Spleen (tissue), 11 donors: ENCODE results near the gene ELP5. TPM values are rescaled to one million over a fixed set of nuclear protein-coding genes. Genes with fewer than 3 reads are reported as not detected.

Source experiments
- DNase-seq: peaks from one replicate; pipeline ENCODE4 v3.0.0-alpha.2; 2020
- H3K27ac ChIP-seq, 8 donors: fragments of 200-600 bp; sonication (generic) in 7 of 8; 1 replicate in 4 of 8; 2 replicates in 4 of 8; pipeline versions ENCODE4 v1.5.0 to v1.8.0; 2016 to 2021; ENCODE audit warnings: inconsistent platforms in 4 of 8, mild to moderate bottlenecking in 4 of 8, moderate library complexity in 1 of 8
- H3K27me3 ChIP-seq, 7 donors: fragments of 200-600 bp; sonication (generic) in 6 of 7; replicated peaks in 1 of 7; 1 replicate in 4 of 7; 2 replicates in 3 of 7; pipeline versions ENCODE4 v1.5.0 to v1.8.0; 2016 to 2021; ENCODE audit warnings: inconsistent platforms in 3 of 7, mild to moderate bottlenecking in 1 of 7
- H3K36me3 ChIP-seq, 6 donors: fragments of 200-600 bp; sonication (generic) in 5 of 6; 1 replicate in 4 of 6; 2 replicates in 2 of 6; pipeline versions ENCODE4 v1.5.0 to v1.8.0; 2016 to 2021; ENCODE audit warnings: inconsistent platforms in 2 of 6
- H3K4me1 ChIP-seq, 6 donors: fragments of 200-600 bp; sonication (generic) in 5 of 6; 1 replicate in 3 of 6; 2 replicates in 3 of 6; pipeline versions ENCODE4 v1.5.0 to v1.8.0; 2016 to 2021; ENCODE audit warnings: inconsistent platforms in 3 of 6
- H3K4me3 ChIP-seq, 8 donors: fragments of 200-600 bp; sonication (generic) in 7 of 8; 1 replicate in 4 of 8; 2 replicates in 4 of 8; pipeline versions ENCODE4 v1.5.0 to v1.8.0; 2016 to 2021; ENCODE audit warnings: inconsistent platforms in 4 of 8, mild to moderate bottlenecking in 4 of 8, moderate library complexity in 2 of 8
- H3K9me3 ChIP-seq, 8 donors: fragments of 200-600 bp; sonication (generic) in 7 of 8; 1 replicate in 4 of 8; 2 replicates in 4 of 8; pipeline versions ENCODE4 v1.5.0 to v1.8.0; 2016 to 2021; ENCODE audit warnings: inconsistent platforms in 4 of 8
- POLR2A ChIP-seq, 3 donors: fragments of 450-650 bp; IDR thresholded peaks; one replicate each; pipeline ENCODE4 v1.5.1; 2017; ENCODE audit warnings: antibody characterized with exemption in 3 of 3, mild to moderate bottlenecking in 1 of 3
- POLR2AphosphoS5 ChIP-seq, 3 donors: sonication (generic); formaldehyde crosslinking; IDR thresholded peaks; one replicate each; pipeline ENCODE4 v1.5.1; 2017; ENCODE audit warnings: antibody characterized with exemption in 3 of 3
- WGBS, 5 donors: extraction: QIAGEN DNeasy Blood & Tissue Kit in 3 of 5; methylation state at CpG; one replicate each; pipeline versions ENCODE4 v1.1.5 to v1.1.7; 2013 to 2018; 5-methylcytosine and 5-hydroxymethylcytosine counted together
- intact Hi-C: fragments of 100-400 bp; cut with DNase I; formaldehyde crosslinking; loops from one replicate; pipeline ENCODE4 v1.15.0; 2023; ENCODE audit warnings: low total_unique reads
- polyA plus RNA-seq, 3 donors: library from polyadenylated mRNA; stranded (reverse); fragments of 200-250 nt; gene quantifications; one replicate each; pipeline ENCODE4 v1.2.1, GENCODE V29; 2013
- total RNA-seq, 7 donors: library from RNA; depleted of rRNA in 3 of 7; stranded (reverse); fragments of >200 nt in 3 of 7; fragmentation: NEBNext Ultra II Directional in 4 of 7; extraction: Animal tissue kit (Norgen Biotek cat#: 25700) in 4 of 7; gene quantifications; one replicate each; pipeline versions ENCODE4 v1.1.0 to v1.2.1, GENCODE V29; 2016 to 2021
- TF ChIP-seq, protein P1 (sequence below), 11 experiments: fragments of 200-600 bp in 7 of 11; fragments of 450-650 bp in 4 of 11; sonication (generic) in 4 of 11; IDR thresholded peaks in 8 of 11; conservative IDR thresholded peaks in 3 of 11; 1 replicate in 7 of 11; 2 replicates in 4 of 11; pipeline versions ENCODE4 v1.4.0 to v1.8.0; 2016 to 2021; ENCODE audit warnings: antibody characterized with exemption in 11 of 11, inconsistent platforms in 4 of 11, mild to moderate bottlenecking in 1 of 11
- donor health status: healthy with polysubstance abuse.
- donor health status: DM: no; HTN: no; CAD: no; lungs with moderate emphysema.
- donor health status: DM: no; HTN: no; CAD: no.
- donor health status: Bipolar disorder and iron deficiency.
- donor health status: healthy.
- donor health status: DM: no; HTN: no; CAD: no.
- donor health status: DM: yes; HTN: yes; CAD: no.

The ELP5 gene
- total and polyA plus RNA-seq, 10 donors = 22.1 to 40.3 (median 36.7) TPM

DNA sequence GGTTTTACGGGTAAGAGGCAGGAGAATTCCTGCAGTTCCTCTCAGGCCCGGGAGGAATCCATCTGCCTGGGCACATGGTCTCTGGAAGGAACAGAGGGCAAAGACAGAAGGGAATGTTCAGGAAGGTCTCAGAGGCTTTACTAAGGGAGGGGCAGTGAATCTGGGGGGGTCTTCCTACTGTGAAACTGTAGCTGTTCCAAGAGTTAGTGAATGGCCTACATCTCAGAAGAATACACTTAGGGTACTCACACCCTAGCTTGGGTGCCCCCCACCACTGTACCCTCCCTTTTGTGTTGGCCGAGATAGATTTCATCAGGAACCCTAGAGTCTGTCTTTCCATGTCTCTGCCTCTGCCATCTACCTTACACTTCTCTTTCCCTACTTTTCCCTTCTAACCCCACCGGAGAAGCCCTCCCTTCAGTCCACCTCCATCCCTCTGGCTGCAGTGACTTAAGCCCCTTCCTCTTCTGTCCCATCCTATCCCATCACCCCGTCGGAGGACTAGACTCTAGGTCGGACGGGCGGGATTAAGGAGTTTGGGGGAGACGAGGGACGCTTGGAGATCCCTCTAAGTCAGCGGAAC, 32.7 kb upstream of the ELP5 start:
- H3K36me3 ChIP-seq = peaks cover 0 to 35% (median 24%) of the 10 kb centered on the region in 6 donors
- H3K27me3 ChIP-seq = no peaks in the 10 kb centered on the region
- peak overlapping the region; percentile 91 to 99 (median 94) for H3K27ac ChIP-seq
- no peaks in the 10 kb centered on the region for H3K9me3 ChIP-seq
- H3K4me3 ChIP-seq = peak overlapping the region; percentile 83 to 99 (median 92)
- no peak for DNase-seq
- 13 to 17% (median 17%) methylated on average over 12 of the region's 12 CpGs for WGBS, 5 donors
- intact Hi-C loops = no loop called here
- H3K4me1 ChIP-seq = peaks cover 39 to 89% (median 70%) of the 10 kb centered on the region in 6 donors
- TF ChIP-seq POLR2A (IDR thresholded peaks at IDR 0.05) = no peak
- TF ChIP-seq POLR2AphosphoS5 (IDR thresholded peaks at IDR 0.05) = no peak
- TF ChIP-seq, protein P1, sequence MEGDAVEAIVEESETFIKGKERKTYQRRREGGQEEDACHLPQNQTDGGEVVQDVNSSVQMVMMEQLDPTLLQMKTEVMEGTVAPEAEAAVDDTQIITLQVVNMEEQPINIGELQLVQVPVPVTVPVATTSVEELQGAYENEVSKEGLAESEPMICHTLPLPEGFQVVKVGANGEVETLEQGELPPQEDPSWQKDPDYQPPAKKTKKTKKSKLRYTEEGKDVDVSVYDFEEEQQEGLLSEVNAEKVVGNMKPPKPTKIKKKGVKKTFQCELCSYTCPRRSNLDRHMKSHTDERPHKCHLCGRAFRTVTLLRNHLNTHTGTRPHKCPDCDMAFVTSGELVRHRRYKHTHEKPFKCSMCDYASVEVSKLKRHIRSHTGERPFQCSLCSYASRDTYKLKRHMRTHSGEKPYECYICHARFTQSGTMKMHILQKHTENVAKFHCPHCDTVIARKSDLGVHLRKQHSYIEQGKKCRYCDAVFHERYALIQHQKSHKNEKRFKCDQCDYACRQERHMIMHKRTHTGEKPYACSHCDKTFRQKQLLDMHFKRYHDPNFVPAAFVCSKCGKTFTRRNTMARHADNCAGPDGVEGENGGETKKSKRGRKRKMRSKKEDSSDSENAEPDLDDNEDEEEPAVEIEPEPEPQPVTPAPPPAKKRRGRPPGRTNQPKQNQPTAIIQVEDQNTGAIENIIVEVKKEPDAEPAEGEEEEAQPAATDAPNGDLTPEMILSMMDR (IDR thresholded peaks at IDR 0.05 in 8 of 11, conservative IDR thresholded peaks at IDR 0.05 in 3 of 11) = no peak

DNA sequence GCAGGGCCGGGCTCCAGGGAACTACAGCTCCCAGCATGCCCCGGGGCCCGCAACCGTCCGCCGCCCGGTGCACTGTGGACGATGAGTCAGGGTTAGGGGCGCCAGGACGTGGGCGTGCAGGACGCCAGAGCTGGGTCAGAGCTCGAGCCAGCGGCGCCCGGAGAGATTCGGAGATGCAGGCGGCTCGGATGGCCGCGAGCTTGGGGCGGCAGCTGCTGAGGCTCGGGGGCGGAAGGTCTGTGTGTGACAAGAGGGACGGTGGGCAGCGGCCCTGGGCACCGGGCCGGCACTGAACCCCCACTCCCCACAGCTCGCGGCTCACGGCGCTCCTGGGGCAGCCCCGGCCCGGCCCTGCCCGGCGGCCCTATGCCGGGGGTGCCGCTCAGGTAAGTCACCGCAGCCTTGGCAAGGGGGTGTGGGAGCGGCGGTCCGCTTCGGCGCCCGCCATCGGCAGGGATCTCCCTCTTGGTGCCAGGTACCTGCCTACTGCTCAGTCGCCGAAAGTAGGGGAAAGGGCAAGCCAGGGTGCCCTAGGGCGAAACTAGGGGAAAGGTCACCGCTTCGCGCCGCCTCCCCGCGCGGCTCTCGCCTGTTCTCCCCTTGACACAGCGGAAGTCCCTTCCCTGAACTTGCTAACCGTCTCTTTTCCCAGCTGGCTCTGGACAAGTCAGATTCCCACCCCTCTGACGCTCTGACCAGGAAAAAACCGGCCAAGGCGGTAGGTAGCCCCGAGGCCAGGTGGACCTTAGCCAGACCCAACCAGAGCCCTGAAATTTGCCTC, 32.0 kb upstream of the ELP5 start, which contains the start of the genes ACADVL and DLG4:
TSS of gene ACADVL (plus strand) at position 127 of the 781 bp plus-strand sequence. CDS start at position 174, 47 bp downstream.
TSS of gene DLG4 (minus strand) at position 25 of the 781 bp plus-strand sequence.
- H3K36me3 ChIP-seq = peaks cover 0 to 42% (median 30%) of the 10 kb centered on the region in 6 donors
- peak within 1 kb of the TSS; percentile 83 to 99 (median 92) for H3K4me3 ChIP-seq
- 0 to 2% (median 1%) methylated on average over 19 to 63 of the region's 63 CpGs for WGBS, 5 donors
- no peaks in the 10 kb centered on the region for H3K27me3 ChIP-seq
- TF ChIP-seq POLR2A (IDR thresholded peaks at IDR 0.05) (peak in 2 of 3 donors; percentile 51 to 68), POLR2AphosphoS5 (IDR thresholded peaks at IDR 0.05) (peak; percentile 92 to 96 (median 93))
- TF ChIP-seq, protein P1 (IDR thresholded peaks at IDR 0.05 in 8 of 11, conservative IDR thresholded peaks at IDR 0.05 in 3 of 11) = no peak
- H3K27ac ChIP-seq = peak within 1 kb of the TSS; percentile 91 to 99 (median 94)
- intact Hi-C loops = no loop called here
- peak; percentile 96 for DNase-seq
- H3K9me3 ChIP-seq = no peaks in the 10 kb centered on the region
- H3K4me1 ChIP-seq = peaks cover 32 to 83% (median 64%) of the 10 kb centered on the region in 6 donors

DNA sequence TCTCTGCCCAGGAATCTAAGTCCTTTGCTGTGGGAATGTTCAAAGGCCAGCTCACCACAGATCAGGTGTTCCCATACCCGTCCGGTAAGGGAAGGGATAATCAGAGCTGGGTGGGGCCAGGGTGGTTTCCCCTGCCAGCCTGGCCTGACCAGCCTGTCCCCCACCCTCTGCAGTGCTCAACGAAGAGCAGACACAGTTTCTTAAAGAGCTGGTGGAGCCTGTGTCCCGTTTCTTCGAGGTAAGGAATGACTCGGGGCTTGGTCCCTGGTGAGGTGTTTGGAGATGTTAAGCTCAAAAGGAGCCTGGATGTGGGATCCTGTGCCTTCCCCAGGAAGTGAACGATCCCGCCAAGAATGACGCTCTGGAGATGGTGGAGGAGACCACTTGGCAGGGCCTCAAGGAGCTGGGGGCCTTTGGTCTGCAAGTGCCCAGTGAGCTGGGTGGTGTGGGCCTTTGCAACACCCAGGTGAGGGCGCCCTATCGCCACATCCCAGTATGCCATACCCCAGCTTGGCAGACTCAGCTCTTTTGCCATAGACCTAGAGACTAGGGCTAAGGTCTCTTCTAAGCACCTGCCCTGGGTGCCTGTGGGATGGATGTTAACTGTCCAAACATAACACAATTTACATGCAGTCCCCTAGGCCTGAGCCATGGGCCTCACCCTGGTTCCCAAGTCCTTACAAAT, 31.3 kb upstream of the ELP5 start:
- Histone ChIP-seq H3K27ac (peak overlapping the region; percentile 91 to 99 (median 94)), H3K27me3 (no peaks in the 10 kb centered on the region), H3K9me3 (no peaks in the 10 kb centered on the region), H3K4me1 (peaks cover 27 to 76% (median 57%) of the 10 kb centered on the region in 6 donors), H3K4me3 (peak overlapping the region; percentile 83 to 99 (median 92)), H3K36me3 (peaks cover 0 to 50% (median 37%) of the 10 kb centered on the region in 6 donors)
- intact Hi-C loops = no loop called here
- no peak for DNase-seq
- WGBS, 5 donors = 25 to 44% (median 29%) methylated on average over 10 to 11 of the region's 11 CpGs
- TF ChIP-seq POLR2AphosphoS5 (IDR thresholded peaks at IDR 0.05) (peak in 1 of 3 donors; percentile 9), POLR2A (IDR thresholded peaks at IDR 0.05) (no peak)
- TF ChIP-seq, protein P1 (IDR thresholded peaks at IDR 0.05 in 8 of 11, conservative IDR thresholded peaks at IDR 0.05 in 3 of 11) = peak in 9 of 11 experiments; percentile 6 to 72 (median 45)
